Left ventricle myocardium inferior (tissue), 1 donor: Measurements from ENCODE around the gene DNAJC2. TPM values are rescaled to one million over a fixed set of nuclear protein-coding genes. Genes with fewer than 3 reads are reported as not detected.
A peak's percentile ranks its signal among the peaks of the same experiment; 100 is the strongest.

Experiments used
- DNase-seq: peaks from one replicate; pipeline ENCODE4 v3.0.0-alpha.2; 2020
- H3K27ac ChIP-seq: fragments of 200-600 bp; replicated peaks from 2 replicates; pipeline ENCODE4 v1.8.0; 2021
- H3K27me3 ChIP-seq: fragments of 200-600 bp; 2 replicates; pipeline ENCODE4 v1.8.0; 2021; ENCODE audit warnings: low read depth
- H3K36me3 ChIP-seq: fragments of 200-600 bp; 2 replicates; pipeline ENCODE4 v1.8.0; 2021
- H3K4me1 ChIP-seq: fragments of 200-600 bp; 2 replicates; pipeline ENCODE4 v1.8.0; 2021
- H3K4me3 ChIP-seq: fragments of 200-600 bp; 2 replicates; pipeline ENCODE4 v1.8.0; 2021; ENCODE audit warnings: mild to moderate bottlenecking, moderate library complexity
- H3K9me3 ChIP-seq: fragments of 200-600 bp; replicated peaks from 2 replicates; pipeline ENCODE4 v1.8.0; 2021
- CTCF ChIP-seq: fragments of 200-600 bp; IDR thresholded peaks from 2 replicates; pipeline ENCODE4 v1.8.0; 2021; ENCODE audit warnings: antibody characterized with exemption, mild to moderate bottlenecking, borderline replicate concordance
- intact Hi-C: fragments of 100-400 bp; cut with micrococcal nuclease; formaldehyde crosslinking; loops from one replicate; pipeline ENCODE4 v1.11.0; 2022
- total RNA-seq: library from RNA; stranded (reverse); fragmentation: NEBNext Ultra II Directional; extraction: Animal tissue kit (Norgen Biotek cat#: 25700); gene quantifications from one replicate; pipeline ENCODE4 v1.2.1, GENCODE V29; 2021
- donor health status: DM: no; HTN: yes; CAD: no; lungs with severe emphysema.

The DNAJC2 gene
- total RNA-seq, 1 donor from 2014 or later: 13.9 TPM

GRCh38 chr7:103347507-103348267, 3.1 kb upstream of the DNAJC2 start, which contains the start of gene PSMC2:
TSS of gene PSMC2 (plus strand) at chr7:103347643. CDS start at chr7:103347712, 69 bp downstream.
- Histone ChIP-seq H3K4me1 (peaks cover 88% of the 10 kb centered on the region), H3K9me3 (no peaks in the 10 kb centered on the region), H3K27ac (peak within 1 kb of the TSS; percentile 92), H3K4me3 (peak within 1 kb of the TSS; percentile 87), H3K27me3 (no peaks in the 10 kb centered on the region), H3K36me3 (peaks cover 12% of the 10 kb centered on the region)
- peak; percentile 69 for DNase-seq
- intact Hi-C loops: no loop called here
- no peak for TF ChIP-seq CTCF

- TF ChIP-seq CTCF: no peak
- H3K9me3 ChIP-seq: no peaks in the 10 kb centered on the region
- no peak overlapping the region for H3K27ac ChIP-seq
- H3K27me3 ChIP-seq: no peaks in the 10 kb centered on the region
- peaks cover 10% of the 10 kb centered on the region for H3K36me3 ChIP-seq
- intact Hi-C loops: no loop called here
- peaks cover 87% of the 10 kb centered on the region for H3K4me1 ChIP-seq
- H3K4me3 ChIP-seq: no peak overlapping the region
- DNase-seq: no peak
Measured at GRCh38 chr7:103346396-103346795, 1.8 kb upstream of the DNAJC2 start.

GRCh38 chr7:103343758-103344452, 662 bp downstream of the DNAJC2 start:
- peaks cover 68% of the 10 kb centered on the region for H3K4me1 ChIP-seq
- no peaks in the 10 kb centered on the region for H3K27me3 ChIP-seq
- intact Hi-C loops: no loop called here

GRCh38 chr7:103343332-103343731, 1.2 kb downstream of the DNAJC2 start:
- DNase-seq: no peak
- Histone ChIP-seq H3K9me3 (no peaks in the 10 kb centered on the region), H3K36me3 (peaks cover 33% of the 10 kb centered on the region), H3K4me1 (peaks cover 63% of the 10 kb centered on the region), H3K27ac (no peak overlapping the region), H3K27me3 (no peaks in the 10 kb centered on the region), H3K4me3 (peak overlapping the region; percentile 87)
- no peak for TF ChIP-seq CTCF
- intact Hi-C loops: no loop called here

More at GRCh38 chr7:103343758-103344452, 662 bp downstream of the DNAJC2 start:
- Histone ChIP-seq H3K27ac (peak overlapping the region; percentile 86), H3K36me3 (peaks cover 27% of the 10 kb centered on the region), H3K4me3 (peak overlapping the region; percentile 87), H3K9me3 (no peaks in the 10 kb centered on the region)
- no peak for TF ChIP-seq CTCF
- DNase-seq: no peak

GRCh38 chr7:103341466-103341865, 3.1 kb downstream of the DNAJC2 start:
- intact Hi-C loops: no loop called here
- Histone ChIP-seq H3K36me3 (peaks cover 51% of the 10 kb centered on the region), H3K4me3 (no peak overlapping the region), H3K4me1 (peaks cover 45% of the 10 kb centered on the region), H3K27ac (no peak overlapping the region), H3K27me3 (no peaks in the 10 kb centered on the region), H3K9me3 (no peaks in the 10 kb centered on the region)
- DNase-seq: no peak
- TF ChIP-seq CTCF: no peak
